ENCODE data around the gene PIM1.
"Not testable (repeated sequence)": the region's sequence is repeated elsewhere in the genome, so short reads cannot be mapped to it uniquely, and the experiment has no call there.

Gene PIM1

DNA sequence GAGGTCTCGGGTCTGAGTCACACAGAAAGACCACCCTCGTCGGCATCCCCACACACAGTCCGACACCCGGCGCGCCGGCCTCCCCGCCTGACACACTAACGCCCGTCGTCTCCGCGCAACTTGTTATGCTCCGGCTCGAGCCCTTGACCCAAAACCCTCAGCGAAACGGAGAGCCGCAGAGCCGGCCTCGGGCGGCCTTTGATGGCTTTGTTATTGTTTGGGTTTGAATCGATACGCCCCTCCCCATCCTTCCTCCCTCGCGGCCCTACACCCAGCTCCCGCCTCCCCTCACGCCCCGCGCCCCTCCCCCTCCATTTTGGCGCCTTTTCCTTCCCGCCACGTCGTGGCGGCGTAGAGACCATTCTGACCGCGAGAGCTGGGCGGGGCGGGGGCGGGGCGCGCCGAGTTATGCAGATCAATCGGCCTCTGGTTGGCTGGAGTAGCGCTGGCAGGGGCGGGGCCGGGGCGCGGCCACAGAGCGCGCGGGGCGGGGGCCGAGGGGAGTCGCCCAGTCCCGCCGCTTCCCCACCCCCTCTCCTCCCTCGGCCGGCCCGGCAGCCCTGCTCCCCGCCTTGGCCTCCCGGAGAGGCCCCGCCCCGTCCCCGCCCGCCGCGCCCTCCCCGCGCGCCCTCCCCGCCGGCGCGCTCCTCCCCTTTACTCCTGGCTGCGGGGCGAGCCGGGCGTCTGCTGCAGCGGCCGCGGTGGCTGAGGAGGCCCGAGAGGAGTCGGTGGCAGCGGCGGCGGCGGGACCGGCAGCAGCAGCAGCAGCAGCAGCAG lies at the start of gene PIM1:
TSS of gene PIM1 (plus strand) at position 657 of the 777 bp plus-strand sequence. CDS start 424 bp downstream, outside the sequence.
- DNase-seq (ENCODE audit: low read depth in 2 of 2), result peak; percentile 97 to 100

DNA sequence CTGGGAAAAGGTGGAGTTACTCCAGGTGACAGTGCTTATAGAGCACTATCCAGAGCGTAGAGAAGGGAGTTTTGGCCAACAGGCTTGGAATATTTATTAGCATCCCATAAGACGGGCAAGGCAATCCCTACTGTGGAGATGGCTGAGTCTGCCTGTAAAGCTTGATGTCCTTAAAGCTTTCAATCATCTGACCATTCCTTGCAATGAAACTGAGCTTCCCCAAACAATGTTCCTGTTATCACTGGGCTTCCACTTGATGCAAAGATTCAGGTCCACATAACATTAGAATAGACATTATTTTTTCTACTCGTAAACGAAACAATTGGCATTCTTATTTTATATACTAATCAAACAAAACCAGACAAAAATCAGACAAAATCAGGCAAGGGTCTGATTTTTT lies 48.4 kb upstream of the PIM1 start:
- no peak for DNase-seq (ENCODE audit: low read depth in 2 of 2)

DNA sequence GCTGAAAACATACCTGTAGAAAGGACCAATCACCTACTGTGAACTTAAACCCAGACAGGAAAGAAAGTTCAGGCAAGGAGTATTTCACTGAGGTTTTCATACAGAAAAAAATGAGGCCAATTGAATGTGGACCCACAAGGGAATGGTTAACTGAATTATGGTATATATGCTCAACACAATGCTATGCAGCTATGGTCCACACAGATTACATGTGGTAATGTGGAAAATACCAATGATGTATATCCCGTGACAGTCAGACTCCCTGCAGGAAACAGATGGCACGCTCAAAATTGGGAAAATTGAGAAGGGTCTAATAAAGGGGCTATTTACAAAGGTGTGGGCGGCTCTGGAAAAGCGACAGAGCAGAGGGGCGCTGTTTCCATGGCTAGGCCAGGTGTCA lies 47.1 kb upstream of the PIM1 start:
- DNase-seq (ENCODE audit: low read depth in 2 of 2), result no peak

DNA sequence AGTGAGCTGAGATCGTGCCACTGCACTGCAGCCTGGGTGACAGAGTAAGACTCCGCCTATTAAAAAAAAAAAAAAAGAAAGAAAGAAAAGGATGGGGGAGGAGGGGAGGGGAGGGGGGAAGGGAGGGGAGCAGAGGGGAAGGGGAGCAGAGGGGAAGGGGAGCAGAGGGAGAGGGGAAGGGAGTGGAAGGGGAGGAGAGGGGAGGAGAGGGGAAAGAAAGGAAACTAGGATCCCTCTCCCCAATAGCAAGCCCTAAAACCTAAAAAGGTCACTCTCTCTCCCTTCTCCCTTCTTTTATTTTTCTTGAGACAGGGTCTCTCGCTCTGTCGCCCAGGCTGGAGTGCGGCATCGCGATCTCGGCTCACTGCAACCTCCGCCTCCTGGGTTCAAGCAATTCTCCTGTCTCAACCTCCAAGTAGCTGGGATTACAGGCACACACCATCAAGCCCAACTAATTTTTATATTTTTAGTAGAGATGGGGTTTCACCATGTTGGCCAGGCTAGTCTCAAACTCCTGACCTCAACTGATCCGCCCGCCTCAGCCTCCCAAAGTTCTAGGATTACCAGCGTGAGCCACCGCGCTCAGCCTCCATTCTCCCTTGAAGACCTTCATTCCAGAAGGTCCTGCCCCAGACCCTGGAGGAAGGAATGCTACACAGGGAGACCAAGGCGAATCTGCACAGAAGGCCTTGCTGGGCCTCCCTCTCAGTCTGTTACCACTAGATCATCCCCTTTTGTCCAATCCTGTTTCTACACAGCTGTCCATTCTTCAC lies 45.8 kb upstream of the PIM1 start:
- DNase-seq (ENCODE audit: low read depth in 2 of 2), result no peak

- no peak for DNase-seq (ENCODE audit: low read depth in 2 of 2)
Measured at GRCh38 chr6:37125774-37126492, 44.0 kb upstream of the PIM1 start.

DNA sequence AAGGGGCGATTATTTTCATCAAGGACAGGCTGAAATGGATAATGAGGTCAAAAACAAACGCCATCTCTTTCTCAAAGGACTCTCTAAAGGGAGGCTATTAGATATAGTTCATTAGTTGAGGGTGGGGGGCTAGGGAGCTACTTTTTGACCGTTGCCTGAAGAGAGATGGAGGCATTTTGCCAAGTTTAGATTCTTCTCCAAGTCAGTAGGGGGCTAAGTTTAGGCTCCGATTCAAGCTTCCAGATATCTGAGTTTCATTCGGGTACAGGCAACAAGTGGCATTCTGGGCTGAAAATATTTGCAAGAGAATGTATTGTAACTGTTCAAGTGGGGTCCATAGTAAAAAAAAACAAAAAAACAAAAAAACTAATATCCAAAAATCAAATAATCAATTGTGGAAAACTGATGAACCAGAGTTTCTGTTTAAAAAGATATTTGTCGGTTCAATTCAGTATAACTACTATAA lies 43.4 kb upstream of the PIM1 start:
- DNase-seq (ENCODE audit: low read depth in 2 of 2), result no peak

DNA sequence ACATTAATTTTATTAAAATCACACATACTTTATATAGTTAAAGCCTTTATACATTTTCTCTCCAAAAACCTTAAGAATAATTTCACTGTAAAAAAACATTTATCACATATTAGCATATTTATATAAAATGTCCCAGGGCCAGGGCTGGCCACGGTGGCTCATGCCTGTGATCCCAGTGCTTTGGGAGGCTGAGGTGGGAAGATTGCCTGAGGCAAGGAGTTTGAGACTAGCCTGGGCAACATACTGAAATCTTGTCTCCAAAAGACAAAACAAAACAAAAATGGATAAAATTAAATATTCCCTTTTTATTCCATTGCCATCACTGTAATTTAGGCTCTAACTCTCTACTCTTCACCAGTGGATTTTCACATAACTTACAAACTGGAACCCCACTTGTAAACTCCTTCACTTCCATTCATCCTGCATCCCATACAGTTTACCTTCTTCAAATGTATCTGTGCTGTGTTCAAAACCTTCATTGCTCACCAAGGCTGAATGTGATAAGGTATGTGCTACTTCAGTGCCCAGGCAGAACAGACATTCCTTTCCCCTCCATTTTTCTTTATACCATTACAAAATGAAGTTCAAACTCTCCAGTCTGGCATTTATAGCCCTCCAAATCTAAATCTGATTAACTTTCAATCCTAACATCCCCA lies 42.9 kb upstream of the PIM1 start:
- DNase-seq (ENCODE audit: low read depth in 2 of 2), result no peak

GRCh38 chr6:37127961-37128862 lies 41.7 kb upstream of the PIM1 start:
- DNase-seq (ENCODE audit: low read depth in 2 of 2), result no peak

DNA sequence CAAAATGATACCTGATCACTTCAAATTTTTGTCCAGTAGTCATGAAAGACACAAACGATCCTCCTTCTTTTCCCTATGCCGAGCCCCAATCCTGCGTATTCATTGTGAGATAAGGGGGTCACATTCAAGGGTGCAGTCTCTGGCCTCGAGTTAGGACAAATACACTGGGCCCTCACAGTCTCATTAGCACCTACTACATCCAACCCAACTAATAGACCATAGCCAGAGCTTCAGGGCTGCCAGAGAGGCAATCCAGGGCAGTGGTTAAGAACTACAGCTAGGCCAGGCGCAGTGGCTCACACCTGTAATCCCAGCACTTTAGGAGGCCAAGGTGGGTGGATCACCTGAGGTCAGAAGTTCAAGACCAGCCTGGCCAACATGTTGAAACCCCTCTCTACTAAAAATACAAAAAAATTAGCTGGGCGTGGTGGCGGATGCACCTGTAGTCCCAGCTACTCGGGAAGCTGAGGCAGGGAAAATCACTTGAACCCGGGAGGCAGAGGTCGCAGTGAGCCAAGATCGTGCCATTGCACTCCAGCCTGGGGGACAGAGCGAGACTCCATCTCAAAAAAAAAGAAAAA lies 41.0 kb upstream of the PIM1 start:
- not testable (repeated sequence) for DNase-seq (ENCODE audit: low read depth in 2 of 2)

DNA sequence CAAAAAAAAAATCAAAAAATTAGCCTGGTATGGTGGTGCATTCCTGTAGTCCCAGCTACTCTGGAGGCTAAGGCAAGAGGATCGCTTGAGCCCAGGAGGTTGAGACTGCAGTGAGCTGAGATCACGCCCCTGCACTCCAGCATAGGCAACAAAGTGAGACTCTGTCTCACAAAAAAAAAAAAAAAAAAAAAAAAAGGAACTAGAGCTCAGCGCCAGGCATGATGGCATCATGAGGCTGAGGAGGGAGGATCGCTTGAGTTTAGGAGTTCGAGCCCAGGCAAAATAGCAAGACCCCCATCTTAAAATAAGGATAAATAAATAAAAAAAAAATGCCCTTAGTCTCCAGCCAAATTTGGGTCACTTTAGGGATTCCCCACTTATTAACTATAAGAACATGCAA lies 40.4 kb upstream of the PIM1 start:
- DNase-seq (ENCODE audit: low read depth in 2 of 2), result no peak

- DNase-seq (ENCODE audit: low read depth in 2 of 2), result no peak
Measured at GRCh38 chr6:37130704-37131103, 39.2 kb upstream of the PIM1 start.

DNA sequence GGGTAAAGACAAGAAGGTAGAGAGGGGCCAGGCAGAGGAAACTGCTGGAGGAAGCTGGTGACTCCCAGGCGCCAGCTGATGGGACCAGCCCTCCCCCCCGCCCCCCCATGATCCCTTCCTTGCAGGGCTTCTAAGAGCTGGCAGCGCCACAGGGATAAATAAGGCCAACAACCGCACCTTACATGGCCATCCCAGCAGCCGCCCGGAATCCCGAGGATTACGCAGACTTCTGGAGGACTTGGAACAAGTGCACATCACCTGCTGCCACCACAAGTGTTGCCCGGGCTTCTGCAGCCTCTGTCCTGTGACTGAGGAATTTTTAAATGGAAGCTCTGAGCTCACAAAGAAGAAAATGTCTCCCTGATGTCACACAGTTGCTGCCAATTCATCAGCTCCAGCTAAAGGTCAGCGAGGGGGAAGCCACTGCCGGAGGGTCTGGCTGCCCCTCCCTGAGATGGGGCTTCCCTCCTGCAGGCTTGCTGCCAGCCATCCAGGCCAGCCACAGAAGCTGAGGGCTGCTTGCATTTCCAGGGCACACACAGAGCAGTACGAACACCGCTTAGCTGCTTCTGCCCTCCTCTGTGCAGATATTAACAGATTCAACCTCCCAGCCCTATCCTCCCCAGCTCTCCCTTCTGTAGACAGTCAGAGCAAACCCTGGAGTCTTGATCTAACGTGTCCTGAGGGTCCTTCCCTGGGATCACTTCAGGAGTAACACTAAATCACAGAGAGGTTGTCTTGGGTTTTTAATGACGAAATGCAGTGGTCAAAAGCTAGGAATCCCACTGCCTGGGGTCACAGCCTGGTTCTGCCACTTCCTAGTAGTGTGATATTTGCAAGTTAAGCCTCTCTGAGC lies 38.6 kb upstream of the PIM1 start:
- DNase-seq (ENCODE audit: low read depth in 2 of 2), result no peak

DNA sequence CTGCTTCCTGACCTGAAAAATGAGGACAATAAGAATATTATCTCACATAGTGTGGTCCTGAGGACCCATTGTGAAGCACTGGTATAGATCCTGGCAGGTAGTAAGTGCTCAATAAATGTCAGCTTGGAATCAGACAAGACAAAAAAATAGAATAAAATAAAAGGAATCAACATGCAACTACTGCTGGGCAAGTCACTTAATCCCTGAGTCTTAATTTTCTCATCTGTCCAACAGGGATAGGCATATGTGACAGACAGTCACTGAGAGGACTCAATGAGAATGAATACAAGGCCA lies 38.0 kb upstream of the PIM1 start:
- no peak for DNase-seq (ENCODE audit: low read depth in 2 of 2)

- DNase-seq (ENCODE audit: low read depth in 2 of 2), result no peak
Measured at GRCh38 chr6:37134036-37134395, 35.9 kb upstream of the PIM1 start.

DNA sequence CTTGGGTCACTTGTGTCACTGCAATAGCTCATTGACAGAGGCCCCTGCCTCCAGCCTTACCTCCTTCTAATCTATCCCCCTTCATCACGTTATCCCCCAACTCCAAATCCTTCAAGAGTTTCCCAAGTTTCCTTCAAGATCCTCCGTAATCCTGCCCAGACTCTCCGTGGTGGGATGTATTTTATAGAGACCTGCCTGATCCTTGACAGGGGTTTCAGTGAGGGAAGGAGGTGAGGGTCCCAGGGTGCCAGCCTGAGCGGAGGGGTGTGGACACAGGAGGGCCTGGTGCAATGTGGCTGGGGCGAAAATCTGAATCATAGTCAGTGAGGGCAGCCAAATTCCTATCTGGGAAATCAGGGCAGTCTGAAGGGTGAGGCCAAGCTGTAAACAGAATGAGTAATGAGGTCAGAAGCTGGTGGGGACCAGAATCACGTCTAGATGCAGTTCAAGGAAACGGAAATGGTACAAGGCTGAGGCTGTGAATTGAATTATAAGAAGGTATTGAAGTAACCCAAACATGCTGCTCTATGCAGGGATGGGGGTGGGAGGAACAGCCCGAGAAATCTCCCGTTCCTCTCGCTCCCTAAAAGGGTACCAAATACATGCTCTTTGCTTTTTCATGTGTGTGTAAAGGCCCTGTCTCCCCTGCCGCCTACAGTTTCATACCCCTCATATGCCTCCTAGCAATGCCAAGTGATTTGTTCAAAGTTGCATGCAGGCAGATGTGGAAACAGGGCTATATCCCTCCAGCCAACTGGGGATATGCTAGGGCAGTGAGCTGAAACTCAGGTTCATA lies 35.4 kb upstream of the PIM1 start:
- no peak for DNase-seq (ENCODE audit: low read depth in 2 of 2)

DNA sequence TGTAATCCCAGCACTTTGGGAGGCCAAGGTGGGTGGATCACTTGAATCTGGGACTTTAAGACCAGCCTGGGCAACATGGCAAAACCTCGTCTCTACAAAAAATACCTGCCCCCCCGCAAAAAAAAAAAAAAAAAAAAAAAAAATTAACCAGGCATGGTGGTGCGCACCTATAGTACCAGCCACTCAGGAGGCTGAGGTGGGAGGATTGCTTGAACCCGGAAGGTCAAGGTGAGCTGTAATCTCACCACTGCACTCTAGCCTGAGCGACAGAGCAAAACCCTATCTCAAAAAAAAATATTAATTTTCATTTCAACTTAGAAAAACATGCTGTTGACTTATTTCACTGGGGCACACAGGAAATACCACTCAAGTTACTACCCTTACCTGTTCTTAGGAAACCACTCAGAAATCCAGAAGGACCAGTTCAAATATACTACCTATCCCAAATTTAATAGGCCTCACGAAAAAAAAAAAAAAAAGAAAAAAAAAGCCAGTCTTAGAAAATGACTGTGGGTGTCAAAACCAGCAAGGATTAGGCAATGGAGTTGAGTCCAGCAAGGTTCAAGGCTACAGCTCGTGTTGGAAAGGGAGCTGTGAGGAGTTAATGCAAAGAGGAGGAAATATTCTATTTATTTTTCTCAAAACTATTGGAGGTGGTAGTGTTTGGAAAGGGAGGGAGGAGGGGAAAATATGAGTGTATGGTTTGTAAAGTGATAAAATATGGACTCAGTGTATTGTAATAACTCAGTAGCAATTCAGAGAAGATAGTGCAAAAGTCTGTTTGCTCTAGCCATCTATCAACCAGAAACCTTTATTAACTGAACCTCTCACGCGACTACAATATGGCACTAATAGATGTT lies 33.9 kb upstream of the PIM1 start:
- no peak for DNase-seq (ENCODE audit: low read depth in 2 of 2)

DNA sequence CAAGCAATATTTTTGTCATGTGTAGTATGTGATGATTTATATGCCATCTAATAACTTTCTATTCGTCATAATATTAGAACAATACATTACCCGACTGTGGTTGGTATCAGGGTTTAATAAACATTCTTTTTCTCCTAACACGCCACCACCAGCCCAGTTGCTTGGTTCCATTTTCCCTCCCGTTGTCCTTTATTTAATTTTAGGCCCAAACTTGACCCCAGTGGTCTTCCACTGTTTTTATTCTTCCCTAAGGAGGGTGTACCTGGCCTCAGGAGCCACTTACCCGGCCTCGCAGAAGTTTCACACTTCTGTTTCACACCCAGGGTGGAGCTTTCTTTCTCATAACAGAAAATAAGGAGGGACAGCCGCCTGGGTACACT lies 33.1 kb upstream of the PIM1 start:
- DNase-seq (ENCODE audit: low read depth in 2 of 2), result no peak
